ENCODE results near the gene LCN12.

Gene LCN12, protein sequence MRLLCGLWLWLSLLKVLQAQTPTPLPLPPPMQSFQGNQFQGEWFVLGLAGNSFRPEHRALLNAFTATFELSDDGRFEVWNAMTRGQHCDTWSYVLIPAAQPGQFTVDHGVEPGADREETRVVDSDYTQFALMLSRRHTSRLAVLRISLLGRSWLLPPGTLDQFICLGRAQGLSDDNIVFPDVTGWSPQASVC

GRCh38 chr9:136951541-136952320, at the start of gene LCN12:
Gene LCN12 (plus strand): TSS chr9:136952273. CDS start chr9:136952328, 55 bp downstream.
- peaks cover 7% of the 10 kb centered on the region for H3K9me3 Mint-ChIP-seq
- peaks cover 3% of the 10 kb centered on the region for H3K4me1 Mint-ChIP-seq (ENCODE audit: low read depth)
- H3K36me3 Mint-ChIP-seq (ENCODE audit: low read depth), result no peaks in the 10 kb centered on the region
- H3K4me3 Mint-ChIP-seq, result no peak within 1 kb of the TSS
- H3K27ac Mint-ChIP-seq, result no peak within 1 kb of the TSS
- H3K27me3 Mint-ChIP-seq, result no peaks in the 10 kb centered on the region

DNA sequence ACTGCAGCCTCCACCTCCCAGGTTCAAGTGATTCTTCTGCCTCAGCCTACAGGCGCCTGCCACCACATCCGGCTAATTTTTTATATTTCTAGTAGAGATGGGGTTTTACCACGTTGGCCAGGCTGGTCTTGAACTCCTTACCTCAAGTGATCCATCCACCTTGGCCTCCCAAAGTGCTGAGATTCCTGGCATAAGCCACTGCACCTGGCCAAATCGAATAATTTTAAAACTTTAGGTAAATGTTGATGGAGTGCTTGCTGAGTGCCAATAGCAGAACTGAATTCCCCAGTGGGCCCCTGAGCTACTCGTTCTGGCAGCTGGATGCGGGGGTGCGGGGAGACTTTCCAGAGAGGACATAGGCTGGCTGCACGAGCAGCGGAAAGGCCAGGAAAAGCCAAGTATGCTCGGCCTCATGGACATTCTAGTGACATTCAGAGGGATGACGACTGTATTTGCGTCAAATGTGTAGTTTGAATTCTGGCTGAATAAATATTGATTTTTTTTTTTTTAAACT, 49.0 kb upstream of the LCN12 start:
- Mint-ChIP-seq H3K4me1 (ENCODE audit: low read depth) (peaks cover 46% of the 10 kb centered on the region), H3K36me3 (ENCODE audit: low read depth) (peaks cover 64% of the 10 kb centered on the region), H3K4me3 (no peak overlapping the region), H3K9me3 (no peaks in the 10 kb centered on the region), H3K27ac (peak overlapping the region; percentile 70), H3K27me3 (no peaks in the 10 kb centered on the region)

- no peaks in the 10 kb centered on the region for H3K27me3 Mint-ChIP-seq
- H3K9me3 Mint-ChIP-seq, result no peaks in the 10 kb centered on the region
- H3K4me1 Mint-ChIP-seq (ENCODE audit: low read depth), result peaks cover 34% of the 10 kb centered on the region
- peak overlapping the region; percentile 45 for H3K27ac Mint-ChIP-seq
- H3K36me3 Mint-ChIP-seq (ENCODE audit: low read depth), result peaks cover 53% of the 10 kb centered on the region
- no peak overlapping the region for H3K4me3 Mint-ChIP-seq
These were observed 45.8 kb upstream of the LCN12 start for GRCh38 chr9:136906266-136906665.

DNA sequence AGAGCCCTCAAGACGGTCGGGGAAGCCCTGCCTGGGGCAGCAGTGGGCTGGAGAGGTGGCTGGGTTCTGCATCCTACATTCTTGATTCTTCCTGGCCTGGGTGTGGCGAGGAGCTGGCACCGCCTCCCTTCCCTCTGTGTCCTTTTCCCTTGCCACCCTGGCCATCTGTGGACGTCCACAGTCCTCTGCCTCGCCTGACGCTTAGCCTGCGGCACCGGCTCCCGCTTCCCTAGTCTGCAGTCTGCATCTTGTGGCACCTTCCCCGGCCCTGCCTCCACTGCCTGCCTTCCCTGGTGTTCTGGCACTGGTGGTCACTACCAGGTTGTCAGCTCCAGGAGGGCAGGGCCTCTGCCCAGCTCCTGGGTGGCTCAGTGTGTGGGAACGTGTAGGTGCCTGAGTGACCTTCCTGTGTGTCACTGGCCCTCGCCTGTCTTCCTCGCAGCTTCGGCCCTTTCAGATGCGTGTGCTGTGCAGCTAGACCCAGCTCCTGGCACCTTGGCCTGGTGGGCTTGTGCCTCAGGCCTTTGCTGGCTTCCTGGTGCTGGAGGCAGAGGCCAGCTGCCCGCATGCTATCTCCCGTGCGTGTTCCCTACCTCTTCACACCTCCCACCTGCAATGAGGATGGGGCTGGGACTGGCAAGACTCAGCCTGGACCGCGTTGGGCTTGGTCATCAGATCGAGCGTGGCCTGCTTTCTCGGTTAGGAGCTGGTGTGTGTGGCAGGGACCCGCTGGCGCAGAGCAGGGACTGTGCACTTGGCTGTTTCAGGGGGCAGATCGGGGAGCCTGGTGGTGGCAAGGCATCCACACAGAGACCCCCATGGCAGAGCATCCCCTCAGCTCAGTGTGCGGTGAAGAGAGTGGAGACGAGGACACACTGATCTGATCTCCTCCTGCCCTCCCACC, 44.8 kb upstream of the LCN12 start:
- Mint-ChIP-seq H3K36me3 (ENCODE audit: low read depth) (peaks cover 51% of the 10 kb centered on the region), H3K4me3 (no peak overlapping the region), H3K9me3 (no peaks in the 10 kb centered on the region), H3K4me1 (ENCODE audit: low read depth) (peaks cover 24% of the 10 kb centered on the region), H3K27me3 (no peaks in the 10 kb centered on the region), H3K27ac (peak overlapping the region; percentile 45)

DNA sequence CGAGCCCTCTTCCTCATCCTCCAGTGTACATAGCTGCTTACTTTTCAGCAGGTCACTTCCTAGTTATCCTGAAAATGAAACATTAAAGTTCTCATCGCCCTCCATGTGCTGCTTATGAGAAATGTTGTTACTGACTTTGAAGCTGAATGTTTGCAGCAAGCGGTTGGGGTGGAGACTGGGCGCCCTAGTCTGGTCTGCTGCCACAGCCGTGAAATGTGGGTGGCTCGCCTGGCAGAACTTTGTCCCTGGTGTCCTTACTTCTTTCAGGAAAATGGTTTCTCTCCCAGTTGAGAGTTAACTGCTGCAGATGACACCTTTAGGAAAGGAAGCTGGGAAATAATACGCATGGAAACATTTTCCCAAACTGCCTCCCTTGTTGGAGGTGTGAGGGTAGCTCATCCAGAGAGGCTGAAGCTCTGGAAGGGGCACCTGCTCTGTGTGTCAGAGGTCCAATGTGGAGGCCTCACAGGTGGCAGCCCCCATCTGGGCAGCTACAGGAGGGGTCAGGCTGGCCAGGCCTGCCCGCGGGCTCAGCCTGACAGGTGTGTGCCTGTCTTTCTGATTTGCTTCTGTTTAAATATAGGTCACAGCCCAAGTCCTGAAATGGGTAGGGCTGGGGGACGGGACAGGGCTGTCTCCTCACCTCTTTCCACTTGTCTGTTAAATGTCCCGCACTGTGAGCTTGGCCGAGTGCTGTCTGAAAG, 41.7 kb upstream of the LCN12 start:
- Mint-ChIP-seq H3K9me3 (no peaks in the 10 kb centered on the region), H3K4me1 (ENCODE audit: low read depth) (peaks cover 8% of the 10 kb centered on the region), H3K27me3 (no peaks in the 10 kb centered on the region), H3K36me3 (ENCODE audit: low read depth) (peaks cover 47% of the 10 kb centered on the region), H3K27ac (no peak overlapping the region), H3K4me3 (no peak overlapping the region)

- Mint-ChIP-seq H3K36me3 (ENCODE audit: low read depth) (peaks cover 48% of the 10 kb centered on the region), H3K9me3 (no peaks in the 10 kb centered on the region), H3K4me3 (no peak overlapping the region), H3K27me3 (no peaks in the 10 kb centered on the region), H3K27ac (no peak overlapping the region), H3K4me1 (ENCODE audit: low read depth) (peaks cover 5% of the 10 kb centered on the region)
These were observed 41.2 kb upstream of the LCN12 start for GRCh38 chr9:136910901-136911245.

GRCh38 chr9:136913701-136914438, 38.2 kb upstream of the LCN12 start:
- peaks cover 46% of the 10 kb centered on the region for H3K36me3 Mint-ChIP-seq (ENCODE audit: low read depth)
- no peaks in the 10 kb centered on the region for H3K9me3 Mint-ChIP-seq
- no peaks in the 10 kb centered on the region for H3K27me3 Mint-ChIP-seq
- no peak overlapping the region for H3K4me3 Mint-ChIP-seq
- H3K27ac Mint-ChIP-seq, result no peak overlapping the region
- peaks cover 2% of the 10 kb centered on the region for H3K4me1 Mint-ChIP-seq (ENCODE audit: low read depth)

GRCh38 chr9:136915632-136916329, 36.3 kb upstream of the LCN12 start:
- H3K36me3 Mint-ChIP-seq (ENCODE audit: low read depth), result peaks cover 51% of the 10 kb centered on the region
- H3K4me1 Mint-ChIP-seq (ENCODE audit: low read depth), result peaks cover 2% of the 10 kb centered on the region
- H3K9me3 Mint-ChIP-seq, result no peaks in the 10 kb centered on the region
- no peaks in the 10 kb centered on the region for H3K27me3 Mint-ChIP-seq
- no peak overlapping the region for H3K4me3 Mint-ChIP-seq
- no peak overlapping the region for H3K27ac Mint-ChIP-seq

GRCh38 chr9:136916330-136917184, 35.5 kb upstream of the LCN12 start:
- Mint-ChIP-seq H3K4me3 (no peak overlapping the region), H3K27ac (no peak overlapping the region), H3K4me1 (ENCODE audit: low read depth) (peaks cover 2% of the 10 kb centered on the region), H3K9me3 (no peaks in the 10 kb centered on the region), H3K27me3 (no peaks in the 10 kb centered on the region), H3K36me3 (ENCODE audit: low read depth) (peaks cover 51% of the 10 kb centered on the region)

DNA sequence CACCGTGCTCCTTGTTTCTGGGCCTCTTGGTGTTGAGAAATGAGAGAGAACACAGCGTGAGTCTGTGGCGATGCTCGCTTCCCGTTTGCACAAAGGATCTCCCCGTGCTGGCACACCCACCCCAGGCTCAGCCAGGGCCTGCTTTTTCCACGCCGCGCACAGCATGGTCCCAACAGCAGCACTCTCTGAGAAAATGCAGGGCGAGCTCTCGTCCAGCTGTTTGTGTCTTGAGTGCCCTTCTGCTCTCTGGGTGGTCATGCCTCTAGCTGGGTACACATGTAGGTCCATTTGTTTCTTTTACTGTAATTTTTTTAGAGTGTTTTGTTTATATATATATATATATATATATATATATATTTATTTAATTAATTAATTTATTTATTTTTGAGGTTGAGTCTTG, 34.2 kb upstream of the LCN12 start:
- Mint-ChIP-seq H3K36me3 (ENCODE audit: low read depth) (peaks cover 51% of the 10 kb centered on the region), H3K4me1 (ENCODE audit: low read depth) (peaks cover 2% of the 10 kb centered on the region), H3K4me3 (no peak overlapping the region), H3K27ac (no peak overlapping the region), H3K9me3 (no peaks in the 10 kb centered on the region), H3K27me3 (no peaks in the 10 kb centered on the region)

DNA sequence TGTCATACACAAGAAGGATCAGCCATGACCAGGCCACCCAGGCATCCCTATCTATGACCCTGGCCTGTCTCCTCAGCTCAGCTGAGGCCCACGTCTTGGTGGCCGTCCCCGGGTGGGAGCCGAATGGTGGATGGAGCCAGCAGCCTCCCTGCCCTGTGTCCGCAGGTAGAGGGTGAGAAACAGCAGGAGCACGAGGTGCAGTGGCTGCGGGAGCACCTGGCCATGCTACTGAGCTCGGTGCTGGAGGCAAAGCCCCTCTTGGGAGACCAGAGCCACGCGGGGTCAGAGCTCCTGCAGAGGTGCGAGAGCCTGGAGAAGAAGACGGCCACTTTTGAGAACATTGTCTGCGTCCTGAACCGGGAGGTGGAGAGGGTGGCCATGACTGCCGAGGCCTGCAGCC, 32.0 kb upstream of the LCN12 start:
- H3K4me3 Mint-ChIP-seq, result no peak overlapping the region
- H3K9me3 Mint-ChIP-seq, result no peaks in the 10 kb centered on the region
- H3K4me1 Mint-ChIP-seq (ENCODE audit: low read depth), result peaks cover 2% of the 10 kb centered on the region
- H3K27me3 Mint-ChIP-seq, result no peaks in the 10 kb centered on the region
- no peak overlapping the region for H3K27ac Mint-ChIP-seq
- peaks cover 52% of the 10 kb centered on the region for H3K36me3 Mint-ChIP-seq (ENCODE audit: low read depth)

GRCh38 chr9:136920734-136921231, 31.3 kb upstream of the LCN12 start:
- Mint-ChIP-seq H3K27me3 (no peaks in the 10 kb centered on the region), H3K27ac (no peak overlapping the region), H3K4me3 (no peak overlapping the region), H3K9me3 (no peaks in the 10 kb centered on the region), H3K4me1 (ENCODE audit: low read depth) (peaks cover 2% of the 10 kb centered on the region), H3K36me3 (ENCODE audit: low read depth) (peaks cover 50% of the 10 kb centered on the region)

- H3K4me3 Mint-ChIP-seq, result no peak overlapping the region
- peaks cover 47% of the 10 kb centered on the region for H3K36me3 Mint-ChIP-seq (ENCODE audit: low read depth)
- H3K4me1 Mint-ChIP-seq (ENCODE audit: low read depth), result no peaks in the 10 kb centered on the region
These were observed 30.8 kb upstream of the LCN12 start for GRCh38 chr9:136921307-136921706.

More at GRCh38 chr9:136921307-136921706, 30.8 kb upstream of the LCN12 start:
- Mint-ChIP-seq H3K27ac (no peak overlapping the region), H3K9me3 (no peaks in the 10 kb centered on the region), H3K27me3 (no peaks in the 10 kb centered on the region)

All from stimulated activated naive CD8-positive, alpha-beta T cell treated with anti-CD3 and anti-CD28 coated beads, Interleukin-15, Interleukin-2, amounts not matched to agents 100 ng/mL and 50 ng/mL, for 24 hours (primary cell).